Airway epithelial cell (primary cell): Measurements from ENCODE around the gene EN2. TPM values are rescaled to one million over a fixed set of nuclear protein-coding genes. Genes with fewer than 3 reads are reported as not detected.

Experiments used
- total RNA-seq: library from RNA; depleted of rRNA; stranded (reverse); fragments of >200 nt; gene quantifications from 2 replicates; pipeline ENCODE4 v1.2.3, GENCODE V29; 2015

The EN2 gene
- not detected in 2 replicates for total RNA-seq

DNA sequence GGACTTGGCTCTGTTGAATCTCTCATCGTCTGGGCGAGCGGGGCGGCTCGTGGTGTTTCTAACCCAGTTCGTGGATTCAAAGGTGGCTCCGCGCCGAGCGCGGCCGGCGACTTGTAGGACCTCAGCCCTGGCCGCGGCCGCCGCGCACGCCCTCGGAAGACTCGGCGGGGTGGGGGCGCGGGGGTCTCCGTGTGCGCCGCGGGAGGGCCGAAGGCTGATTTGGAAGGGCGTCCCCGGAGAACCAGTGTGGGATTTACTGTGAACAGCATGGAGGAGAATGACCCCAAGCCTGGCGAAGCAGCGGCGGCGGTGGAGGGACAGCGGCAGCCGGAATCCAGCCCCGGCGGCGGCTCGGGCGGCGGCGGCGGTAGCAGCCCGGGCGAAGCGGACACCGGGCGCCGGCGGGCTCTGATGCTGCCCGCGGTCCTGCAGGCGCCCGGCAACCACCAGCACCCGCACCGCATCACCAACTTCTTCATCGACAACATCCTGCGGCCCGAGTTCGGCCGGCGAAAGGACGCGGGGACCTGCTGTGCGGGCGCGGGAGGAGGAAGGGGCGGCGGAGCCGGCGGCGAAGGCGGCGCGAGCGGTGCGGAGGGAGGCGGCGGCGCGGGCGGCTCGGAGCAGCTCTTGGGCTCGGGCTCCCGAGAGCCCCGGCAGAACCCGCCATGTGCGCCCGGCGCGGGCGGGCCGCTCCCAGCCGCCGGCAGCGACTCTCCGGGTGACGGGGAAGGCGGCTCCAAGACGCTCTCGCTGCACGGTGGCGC is at the start of gene EN2:
Gene EN2, plus strand, starts transcription at position 19 of the 767 bp plus-strand sequence. Its CDS starts 249 bp downstream, at position 268.

Other genes starting within 250 kb of the EN2 start
- gene INSIG1, start 160.3 kb upstream of the EN2 start, total RNA-seq = 151 and 157 TPM in 2 replicates
- gene CNPY1, start 88.4 kb downstream of the EN2 start, total RNA-seq = not detected in 2 replicates
- 20.7 and 21.1 TPM in 2 replicates for gene RBM33, start 186.5 kb downstream of the EN2 start, total RNA-seq